Cardiac muscle cell (in vitro differentiated cells and primary cell): ENCODE measurements around the gene TSPAN4. TPM values are rescaled to one million over a fixed set of nuclear protein-coding genes. Genes with fewer than 3 reads are reported as not detected.

Experiments
- DNase-seq, 2 donors: peaks; one replicate each; pipeline versions ENCODE4 v3.0.0 to v3.0.0-alpha.2; 2010 to 2017; ENCODE audit warnings: low read depth in 1 of 2, low spot score in 1 of 2
- H3K27ac ChIP-seq: fragments of 200-600 bp; sonication (generic); 2 replicates; pipeline ENCODE4 v1.5.1; 2016
- H3K27me3 ChIP-seq: fragments of 200-600 bp; sonication (generic); 2 replicates; pipeline ENCODE4 v1.6.0; 2016; ENCODE audit warnings: control low read depth
- H3K36me3 ChIP-seq: fragments of 200-600 bp; sonication (generic); 2 replicates; pipeline ENCODE4 v1.5.1; 2016; ENCODE audit warnings: control low read depth
- H3K4me1 ChIP-seq: fragments of 200-600 bp; sonication (generic); 2 replicates; pipeline ENCODE4 v1.8.1; 2017; ENCODE audit warnings: low read depth, mild to moderate bottlenecking, mixed run types
- H3K4me3 ChIP-seq: fragments of 200-600 bp; sonication (generic); 2 replicates; pipeline ENCODE4 v1.5.1; 2016; ENCODE audit warnings: mild to moderate bottlenecking
- H3K9me3 ChIP-seq: fragments of 200-600 bp; sonication (generic); 2 replicates; pipeline ENCODE4 v1.5.1; 2017; ENCODE audit warnings: low read depth, mild to moderate bottlenecking, control low read depth
- CTCF ChIP-seq: IDR thresholded peaks from 2 replicates; pipeline ENCODE4 v1.5.1; 2012; ENCODE audit warnings: low read depth, mild to moderate bottlenecking, low read length
- polyA plus RNA-seq: library from polyadenylated mRNA; unstranded; fragments of >200 nt; fragmentation: Nextera tagmentation; extraction: Ambion mirVana; gene quantifications from 2 replicates; pipeline ENCODE4 v1.2.1, GENCODE V29; 2016
- total RNA-seq: library from RNA; depleted of rRNA; stranded (reverse); fragments of >200 nt; gene quantifications from 2 replicates; pipeline ENCODE4 v1.2.3, GENCODE V29; 2016

The TSPAN4 gene
- total and polyA plus RNA-seq, 2 experiments from 2014 or later = 85.3 to 125 TPM

GRCh38 chr11:827146-827896, 15.3 kb upstream of the TSPAN4 start:
- H3K27me3 ChIP-seq = peaks cover 29% of the 10 kb centered on the region
- DNase-seq = peak in 1 of 2 donors; percentile 67

DNA sequence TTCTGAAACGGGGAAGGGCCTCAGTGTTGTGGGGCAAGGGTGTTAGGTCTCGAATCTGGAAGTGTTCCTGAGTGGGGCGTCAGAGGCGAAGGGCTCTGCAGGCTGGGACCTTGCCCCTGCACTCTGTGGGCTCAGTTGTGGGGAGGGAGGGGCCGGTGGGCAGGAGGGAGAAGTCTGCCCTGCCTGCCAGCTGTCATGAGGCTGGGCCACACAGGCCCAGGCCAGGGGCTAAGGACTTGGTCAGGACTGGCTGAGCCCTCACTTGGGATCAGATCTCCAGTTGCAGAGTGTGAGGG, 14.8 kb upstream of the TSPAN4 start, which contains the start of gene CRACR2B:
CRACR2B (plus strand) TSS at position 23 of the 296 bp plus-strand sequence. CDS start 689 bp downstream, outside the sequence.
- TF ChIP-seq CTCF = no peak
- DNase-seq = no peak
- Histone ChIP-seq H3K4me3 (peak within 1 kb of the TSS; percentile 27), H3K4me1 (peaks cover 30% of the 10 kb centered on the region), H3K9me3 (no peaks in the 10 kb centered on the region), H3K36me3 (peaks cover 7% of the 10 kb centered on the region), H3K27me3 (peaks cover 29% of the 10 kb centered on the region), H3K27ac (peak within 1 kb of the TSS; percentile 27)

More at GRCh38 chr11:827146-827896, 15.3 kb upstream of the TSPAN4 start:
- Histone ChIP-seq H3K27ac (peak overlapping the region; percentile 27), H3K4me1 (peaks cover 30% of the 10 kb centered on the region), H3K4me3 (peak overlapping the region; percentile 27), H3K9me3 (no peaks in the 10 kb centered on the region), H3K36me3 (peaks cover 7% of the 10 kb centered on the region)
- TF ChIP-seq CTCF = no peak

GRCh38 chr11:828506-829175, 14.0 kb upstream of the TSPAN4 start:
- Histone ChIP-seq H3K4me3 (no peak overlapping the region), H3K9me3 (no peaks in the 10 kb centered on the region), H3K4me1 (peaks cover 30% of the 10 kb centered on the region), H3K27me3 (peaks cover 29% of the 10 kb centered on the region), H3K27ac (no peak overlapping the region), H3K36me3 (peaks cover 7% of the 10 kb centered on the region)
- no peak for TF ChIP-seq CTCF
- DNase-seq = no peak

- Histone ChIP-seq H3K4me1 (peaks cover 34% of the 10 kb centered on the region), H3K36me3 (peaks cover 2% of the 10 kb centered on the region), H3K27me3 (peaks cover 29% of the 10 kb centered on the region), H3K4me3 (peak overlapping the region; percentile 31), H3K9me3 (no peaks in the 10 kb centered on the region), H3K27ac (no peak overlapping the region)
- peak in 1 of 2 donors; percentile 47 for DNase-seq
- no peak for TF ChIP-seq CTCF
These were observed 13.3 kb upstream of the TSPAN4 start for GRCh38 chr11:829176-829846.

DNA sequence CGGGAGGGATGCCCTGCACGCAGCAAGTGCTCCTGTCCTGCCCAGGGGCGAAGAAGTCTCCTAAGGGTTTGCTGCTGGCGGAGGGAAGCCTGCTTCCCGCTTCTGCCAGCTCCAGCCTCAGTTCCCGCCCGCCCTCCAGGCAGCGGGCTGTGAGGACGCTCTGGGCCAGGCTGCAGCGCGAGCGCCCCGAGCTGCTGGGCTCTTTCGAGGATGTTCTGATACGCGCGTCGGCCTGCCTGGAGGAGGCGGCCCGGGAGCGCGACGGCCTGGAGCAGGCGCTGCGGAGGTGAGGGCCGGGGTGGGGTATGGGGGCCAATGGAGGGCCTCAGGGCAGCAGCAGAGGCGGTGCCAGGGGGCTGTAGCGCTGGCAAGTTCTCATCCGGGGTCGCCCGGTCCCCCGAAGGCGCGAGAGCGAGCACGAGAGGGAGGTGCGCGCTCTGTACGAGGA, 12.8 kb upstream of the TSPAN4 start:
- peak overlapping the region; percentile 31 for H3K4me3 ChIP-seq

More for the DNA sequence above, 12.8 kb upstream of the TSPAN4 start:
- no peak for TF ChIP-seq CTCF
- Histone ChIP-seq H3K9me3 (no peaks in the 10 kb centered on the region), H3K36me3 (no peaks in the 10 kb centered on the region), H3K27me3 (peaks cover 29% of the 10 kb centered on the region), H3K4me1 (peaks cover 34% of the 10 kb centered on the region), H3K27ac (no peak overlapping the region)
- DNase-seq = no peak
